Iris pigment epithelial cell (primary cell): ENCODE results near the gene TBX19.
"Not testable (repeated sequence)": the region's sequence is repeated elsewhere in the genome, so short reads cannot be mapped to it uniquely, and the experiment has no call there.

Experiments
- DNase-seq: peaks from one replicate; pipeline ENCODE4 v3.0.0-alpha.2; 2011; ENCODE audit warnings: low read depth

Gene TBX19

DNA sequence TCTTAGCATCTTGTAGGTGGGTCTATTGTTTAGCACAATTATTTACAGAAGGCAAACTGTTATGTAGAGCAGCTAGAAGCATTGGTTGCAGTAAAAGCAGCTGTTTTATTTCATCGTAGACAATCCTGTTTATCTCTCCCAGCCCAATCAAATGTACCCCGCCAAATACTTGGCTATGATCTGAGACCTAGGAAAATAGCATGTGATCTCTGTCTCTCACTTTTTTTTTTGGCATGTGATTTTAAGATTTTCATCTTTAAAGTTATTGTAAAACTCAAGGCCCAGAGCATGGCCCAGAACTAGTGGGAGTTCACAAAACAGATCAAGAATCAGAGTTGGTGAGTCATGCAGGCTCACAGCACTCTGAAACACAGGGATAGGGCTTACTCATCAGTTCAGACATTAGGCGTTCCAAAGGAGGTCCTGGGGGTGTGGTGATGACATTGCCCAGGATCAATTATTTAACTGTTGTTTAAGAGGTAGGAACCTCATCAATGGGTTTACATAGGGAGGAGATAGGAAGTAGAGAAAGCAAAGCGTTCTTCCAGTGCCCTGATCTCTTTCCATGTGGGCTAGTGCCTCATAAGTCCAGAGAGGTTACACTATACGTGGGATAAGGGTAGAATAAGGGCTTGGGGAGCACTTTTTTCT, 40.2 kb downstream of the TBX19 start:
- peak; percentile 91 for DNase-seq

DNA sequence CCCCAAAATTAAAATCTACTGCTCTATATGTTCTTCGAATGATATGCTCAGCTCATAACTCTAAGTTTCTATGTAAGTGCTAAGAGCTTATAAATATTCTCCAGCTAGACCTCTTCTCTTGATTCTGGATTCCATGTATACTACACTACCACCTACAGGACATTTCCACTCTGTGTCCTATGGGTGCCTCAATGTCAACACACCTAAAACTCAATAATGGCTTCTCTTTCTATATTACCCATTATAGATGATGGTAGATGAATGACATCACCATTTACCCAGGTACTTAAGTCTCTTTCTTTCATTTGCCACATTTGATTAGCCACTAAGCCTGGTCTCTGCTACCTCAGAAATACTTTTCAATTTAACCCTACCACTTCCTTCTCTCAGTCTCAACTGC, 41.3 kb downstream of the TBX19 start:
- peak; percentile 40 for DNase-seq

DNA sequence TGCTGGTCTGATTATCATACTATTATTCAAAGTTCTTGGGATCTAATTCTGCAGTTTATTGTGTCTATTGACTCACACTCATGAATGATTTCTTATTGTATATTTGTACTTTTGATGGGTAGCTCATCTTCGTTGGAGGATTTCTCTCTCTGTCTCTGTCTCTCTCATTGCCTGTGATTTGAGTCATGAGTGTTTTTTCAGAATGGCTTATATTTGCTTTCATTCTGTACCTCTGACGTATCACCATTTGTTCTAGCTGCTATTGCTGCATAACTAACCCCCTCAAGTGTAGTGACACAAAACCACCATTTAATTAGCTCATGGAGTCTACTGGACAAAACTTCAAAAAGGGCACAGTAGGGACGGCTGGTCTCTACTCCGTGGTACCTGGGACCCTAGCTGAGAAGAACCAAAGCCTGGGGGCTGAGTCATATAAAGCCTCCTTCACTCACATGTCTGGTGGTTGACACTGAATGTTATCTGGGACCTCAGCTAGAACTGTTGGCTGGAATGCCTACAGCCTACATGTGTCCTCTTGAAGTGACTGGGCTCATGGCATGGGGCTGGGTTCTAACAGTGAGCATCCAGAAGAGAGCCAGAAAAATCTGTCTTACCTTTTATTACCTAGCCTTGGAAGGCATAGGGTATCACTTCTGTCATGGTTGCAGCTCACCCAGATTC, 44.2 kb downstream of the TBX19 start:
- DNase-seq = no peak

DNA sequence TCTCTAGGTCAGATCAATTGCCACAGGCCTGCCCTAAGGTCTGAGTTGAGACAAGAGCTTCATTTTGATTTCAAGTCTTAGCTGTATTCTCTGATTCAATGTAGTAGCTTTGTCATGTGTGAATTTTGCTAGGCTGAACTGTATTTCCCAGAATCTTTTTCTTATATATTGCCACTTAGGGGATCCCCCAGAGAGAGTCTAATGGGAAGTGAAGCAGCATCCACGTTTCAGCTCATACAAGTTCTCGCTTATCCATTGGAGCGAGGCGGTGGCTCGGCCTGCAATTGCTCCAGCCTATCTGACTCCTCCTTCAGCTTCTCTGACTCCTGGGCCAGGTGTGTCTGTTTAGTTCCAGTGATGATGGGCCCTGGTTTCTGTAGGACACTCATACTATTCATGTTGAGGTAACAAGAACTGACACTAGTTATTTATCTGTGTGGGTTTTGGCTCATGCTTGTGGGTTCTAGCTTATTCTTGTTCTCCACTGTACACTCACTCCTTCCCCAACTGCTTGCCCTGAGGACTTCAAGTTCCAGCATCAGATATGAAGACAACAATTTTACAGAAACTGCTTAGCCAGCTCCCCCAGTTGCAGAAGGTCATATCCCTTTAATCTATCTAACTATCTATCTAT, 48.2 kb downstream of the TBX19 start:
- no peak for DNase-seq

DNA sequence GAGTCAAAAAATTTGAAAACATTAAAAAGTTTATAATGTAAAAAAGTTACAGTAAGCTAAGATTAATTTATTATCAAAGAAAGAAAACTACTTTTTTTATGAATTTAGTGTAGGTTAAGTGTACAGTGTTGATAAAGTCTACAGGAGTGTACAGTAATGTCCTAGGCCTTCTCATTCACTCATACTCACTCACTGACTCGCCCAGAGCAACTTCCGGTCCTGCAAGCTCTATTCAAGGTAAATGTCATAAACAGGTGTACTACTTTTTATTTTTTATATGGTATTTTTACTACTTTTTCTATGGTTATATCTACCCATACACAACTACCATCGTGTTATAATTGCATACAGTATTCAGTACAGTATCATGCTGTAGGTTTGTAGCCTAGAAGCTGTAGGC, 49.6 kb downstream of the TBX19 start:
- DNase-seq = no peak

DNA sequence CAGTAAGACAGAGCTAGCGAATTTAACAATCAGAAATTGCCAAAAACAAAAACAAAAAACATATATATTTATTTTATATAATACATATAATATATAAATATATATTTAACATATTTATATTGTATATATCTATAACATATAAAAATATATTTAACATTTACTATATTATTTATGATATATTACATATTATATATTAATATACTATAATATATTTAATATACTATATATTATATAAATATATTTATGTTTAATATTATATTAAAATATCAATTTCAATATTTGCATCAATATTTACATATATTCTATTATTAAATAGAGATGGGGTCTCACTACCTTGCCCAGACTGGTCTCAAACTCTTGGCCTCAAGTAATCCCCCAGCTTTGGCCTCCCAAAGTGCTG, 50.9 kb downstream of the TBX19 start:
- DNase-seq = no peak

DNA sequence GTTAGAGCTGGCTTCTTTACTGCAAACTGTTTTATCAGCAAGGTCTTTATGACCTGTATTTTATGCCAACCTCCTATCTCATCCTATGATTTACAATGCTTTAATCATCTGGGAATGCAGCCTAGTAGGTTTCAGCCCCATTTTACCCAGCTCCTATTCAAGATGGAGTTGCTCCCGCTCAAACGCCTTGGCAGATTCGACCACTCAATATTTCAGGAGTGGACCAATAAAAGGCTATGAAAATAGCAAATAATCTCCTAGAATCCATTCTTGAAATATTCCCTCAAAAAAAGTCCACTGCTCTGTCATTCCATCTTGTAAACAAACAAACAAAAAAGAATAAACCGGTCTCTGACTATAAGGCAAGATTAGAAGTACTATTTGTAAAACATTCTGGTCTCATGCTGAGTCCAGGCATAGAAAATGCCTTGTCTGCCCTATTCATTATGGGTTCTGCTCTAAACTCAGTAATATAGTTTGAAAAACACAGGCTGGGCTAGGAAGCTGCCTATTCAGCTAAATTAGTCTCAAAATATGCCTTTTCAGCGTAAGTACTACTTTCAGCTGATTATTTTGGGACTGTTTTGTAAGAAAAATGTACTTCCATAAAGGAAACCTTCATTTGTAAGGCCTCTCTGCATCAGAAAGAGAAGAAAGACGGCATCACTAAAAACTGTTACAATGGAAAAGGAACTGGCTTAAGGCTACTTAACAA, 53.0 kb downstream of the TBX19 start:
- no peak for DNase-seq

DNA sequence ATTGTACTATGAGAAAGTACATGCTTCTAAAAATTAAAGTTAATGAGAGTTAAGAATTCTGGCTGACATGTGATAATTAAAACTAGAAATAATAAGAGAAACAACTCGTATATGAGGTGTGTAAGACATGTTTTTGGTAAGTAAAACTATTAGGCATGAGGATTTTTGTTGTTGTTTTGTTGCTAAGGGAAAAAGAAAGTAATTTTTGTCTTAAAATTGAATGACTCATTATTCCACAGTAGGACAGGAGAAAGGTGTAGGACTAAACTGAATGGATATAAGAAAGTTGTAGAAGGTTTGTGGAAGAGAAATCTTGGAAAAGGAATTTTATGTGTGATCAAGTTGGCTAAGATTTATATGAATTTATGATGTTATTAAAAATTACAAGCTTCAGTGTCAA, 54.8 kb downstream of the TBX19 start:
- no peak for DNase-seq

DNA sequence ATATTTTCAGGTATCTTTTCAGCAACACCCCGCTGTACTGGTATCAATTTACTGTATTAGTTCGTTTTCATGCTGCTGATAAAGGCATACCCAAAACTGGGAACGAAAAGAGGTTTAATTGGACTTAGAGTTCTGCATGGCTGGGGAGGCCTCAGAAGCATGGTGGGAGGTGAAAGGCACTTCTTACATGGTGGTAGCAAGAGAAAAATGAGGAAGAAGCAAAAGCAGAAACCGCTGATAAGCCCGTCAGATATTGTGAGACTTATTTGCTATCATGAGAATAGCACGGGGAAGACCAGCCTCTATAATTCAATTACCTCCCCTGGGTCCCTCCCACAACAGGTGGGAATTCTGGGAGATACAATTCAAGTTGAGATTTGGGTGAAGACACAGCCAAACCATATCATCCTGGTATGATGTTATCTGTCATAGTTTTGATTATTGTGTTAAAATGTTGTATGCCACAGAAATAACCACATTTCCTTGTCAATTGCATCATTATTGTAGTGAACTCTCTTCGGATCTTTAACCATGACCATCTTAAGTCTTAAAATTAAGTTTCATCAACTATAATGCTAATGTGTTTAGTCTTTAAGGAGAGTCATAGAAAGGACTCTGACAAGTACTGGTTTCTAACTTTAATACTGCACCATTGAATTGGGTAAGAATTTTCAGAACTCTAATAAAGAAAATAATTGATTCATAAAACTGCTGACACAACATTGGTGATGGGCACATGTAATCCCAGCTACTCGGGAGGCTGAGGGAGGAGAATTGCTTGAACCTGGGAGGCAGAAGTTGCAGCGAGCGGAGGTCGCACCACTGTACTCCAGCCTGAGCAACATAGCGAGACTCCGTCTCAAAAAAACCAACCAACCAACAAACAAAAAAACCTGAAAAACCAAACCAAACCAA, 58.2 kb downstream of the TBX19 start:
- no peak for DNase-seq

DNA sequence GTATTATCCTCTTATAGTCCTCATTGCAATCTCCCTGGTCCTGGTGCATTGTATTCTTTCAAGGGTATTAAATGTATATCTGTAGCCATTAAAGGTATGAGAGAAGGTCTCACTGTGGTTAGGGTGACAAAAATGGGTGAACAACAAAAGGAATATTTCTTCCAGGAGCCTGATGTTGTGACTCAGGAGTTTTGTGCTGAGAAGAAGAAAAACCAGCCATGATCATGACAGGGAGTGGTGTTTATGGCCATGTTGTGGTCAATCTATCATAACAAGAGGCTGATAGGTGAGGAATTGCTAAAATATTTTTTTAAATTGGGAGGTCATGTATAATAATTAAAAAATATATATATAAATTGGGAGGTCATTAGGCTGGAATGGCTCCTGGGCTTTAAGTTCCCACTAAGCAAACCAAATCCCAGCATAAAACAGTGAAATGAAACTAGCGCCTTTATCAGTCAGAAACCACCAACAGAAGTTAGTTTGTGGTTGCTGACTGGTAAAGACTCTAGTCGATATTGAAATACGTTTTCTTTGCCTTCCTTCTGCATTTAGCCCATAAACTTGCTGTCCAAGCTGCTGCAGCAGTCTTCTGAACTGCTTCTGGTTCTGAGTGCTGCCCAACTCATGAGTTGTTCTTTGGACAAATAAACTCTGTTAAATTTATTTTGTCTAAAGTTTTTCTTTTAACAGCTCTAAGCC, 60.3 kb downstream of the TBX19 start:
- DNase-seq = no peak

DNA sequence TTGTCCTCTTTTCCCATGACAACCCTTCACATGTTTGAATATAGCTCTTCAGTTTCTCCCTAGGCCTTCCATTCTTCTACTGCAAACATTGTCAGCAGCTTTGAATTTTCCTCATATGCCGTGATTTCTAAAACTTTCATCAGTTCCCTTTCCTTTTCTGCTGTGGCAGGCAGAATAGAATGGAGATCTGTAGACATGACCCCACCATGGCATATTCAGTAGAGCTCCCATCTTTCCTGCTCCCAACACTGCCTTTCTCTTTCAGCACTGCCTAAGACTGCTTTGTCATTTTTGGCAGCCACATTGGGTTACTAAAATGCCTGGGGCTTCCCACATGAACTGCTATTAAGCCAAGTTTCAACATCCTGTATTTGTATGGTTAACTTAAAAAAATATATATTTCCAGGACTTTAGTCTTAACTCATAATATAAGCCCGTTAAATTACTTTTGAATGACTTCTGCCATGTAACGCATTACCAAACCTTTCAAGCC, 60.9 kb downstream of the TBX19 start:
- peak; percentile 73 for DNase-seq

DNA sequence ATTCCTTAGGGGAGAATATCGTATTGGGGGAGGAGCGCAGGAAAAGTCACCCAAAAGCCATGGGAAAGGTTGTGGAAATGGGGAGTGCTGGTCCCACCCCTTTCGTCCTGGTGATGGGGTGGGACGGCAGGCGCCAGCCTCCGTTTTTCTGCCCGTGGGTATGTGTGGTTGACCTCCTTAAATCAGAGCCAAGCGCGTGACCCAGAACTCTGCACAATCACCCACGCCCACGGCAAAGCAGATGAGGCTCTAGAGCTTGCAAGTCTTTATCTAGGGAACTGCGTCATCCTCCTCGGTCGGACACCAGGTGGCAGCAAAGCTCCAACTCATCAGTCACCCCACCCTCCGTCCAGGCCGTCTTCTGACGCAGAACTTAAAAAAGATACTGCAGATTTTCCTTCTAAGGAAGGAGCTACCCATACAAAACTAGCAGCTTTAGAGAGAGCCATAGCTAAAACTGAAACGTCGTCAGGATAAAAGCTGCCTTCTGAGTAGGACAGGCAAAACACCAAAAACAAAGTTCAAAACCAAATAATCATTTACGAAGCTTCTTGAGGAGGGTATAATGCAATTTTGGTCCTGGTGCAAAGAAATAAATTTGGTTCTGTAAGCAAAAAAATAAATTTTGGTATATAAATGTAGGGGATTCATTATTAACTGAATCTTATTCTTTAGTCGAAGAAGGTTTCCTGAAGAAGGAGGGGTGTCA, 62.0 kb downstream of the TBX19 start:
- peak; percentile 92 for DNase-seq

DNA sequence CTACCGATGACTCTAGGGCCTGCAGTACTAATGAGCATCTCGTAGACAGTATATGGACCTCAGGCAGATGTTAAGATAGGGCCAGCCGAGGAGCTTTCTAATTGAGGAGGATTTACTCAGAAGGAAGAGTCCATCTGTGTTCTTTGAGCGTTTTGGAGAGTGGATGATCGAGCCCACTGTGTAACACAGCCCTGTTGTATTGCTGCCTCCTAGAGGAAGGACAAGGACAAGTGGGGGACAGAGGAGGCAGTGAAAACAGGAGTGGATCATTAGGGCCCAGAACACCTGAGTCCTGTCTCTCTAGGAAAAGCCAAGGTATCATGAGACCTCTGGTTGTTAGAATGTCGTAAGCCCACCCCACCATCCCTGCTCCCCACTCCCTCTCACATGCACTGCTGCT, 62.9 kb downstream of the TBX19 start:
- DNase-seq = no peak

DNA sequence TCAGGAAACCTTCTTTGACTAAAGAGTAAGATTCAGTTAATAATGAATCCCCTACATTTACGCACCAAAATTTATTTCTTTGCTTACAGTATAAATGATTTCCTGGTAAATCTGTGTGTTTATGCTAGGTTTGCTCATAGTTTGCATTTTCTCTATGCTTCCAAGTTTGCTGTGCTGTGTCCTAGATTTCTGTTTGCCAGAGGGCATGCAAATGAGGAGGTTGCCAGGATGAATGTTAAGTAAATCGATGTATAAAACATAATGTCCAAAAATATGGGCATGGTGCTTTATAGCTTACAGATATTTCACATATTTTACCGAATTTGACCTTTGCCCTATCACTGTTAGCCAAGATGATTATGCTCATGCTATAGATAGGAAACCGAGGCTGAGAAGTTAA, 63.8 kb downstream of the TBX19 start:
- DNase-seq = no peak

DNA sequence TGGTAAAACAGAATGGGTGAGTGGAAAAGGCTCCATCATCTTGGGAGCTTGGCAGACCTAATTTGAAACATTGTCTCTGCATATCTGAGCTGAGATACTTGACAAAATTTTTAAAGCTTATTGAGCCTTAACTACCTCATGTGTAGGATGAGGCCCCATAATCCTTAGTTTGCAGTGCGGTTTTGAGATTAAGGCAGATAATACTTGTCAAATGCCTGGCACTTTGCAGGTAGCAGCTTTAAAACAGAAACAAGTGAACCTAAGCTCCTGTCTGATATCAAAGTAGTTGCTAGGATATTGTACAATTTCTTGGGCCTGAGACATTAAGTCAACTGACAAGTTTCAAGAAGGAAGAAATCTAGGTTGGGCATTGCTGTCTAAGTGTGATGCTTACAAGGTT, 65.3 kb downstream of the TBX19 start:
- DNase-seq = no peak

DNA sequence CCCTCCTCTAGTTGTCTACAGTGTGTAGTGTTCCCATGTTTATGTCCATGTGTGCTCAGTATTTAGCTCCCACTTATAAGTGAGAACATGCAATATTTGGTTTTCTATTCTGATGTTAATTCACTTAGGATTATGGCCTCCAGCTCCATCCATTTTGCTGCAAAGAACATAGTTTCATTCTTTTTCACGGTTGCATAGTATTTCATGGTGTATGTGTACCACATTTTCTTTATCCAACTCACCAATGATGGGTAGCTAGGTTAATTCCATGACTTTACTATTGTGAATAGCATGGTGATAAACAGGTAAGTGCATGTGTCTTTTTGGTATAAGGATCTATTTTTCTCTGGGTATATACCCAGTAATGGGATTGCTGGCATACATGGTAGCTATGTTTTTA, 67.0 kb downstream of the TBX19 start:
- DNase-seq = no peak

DNA sequence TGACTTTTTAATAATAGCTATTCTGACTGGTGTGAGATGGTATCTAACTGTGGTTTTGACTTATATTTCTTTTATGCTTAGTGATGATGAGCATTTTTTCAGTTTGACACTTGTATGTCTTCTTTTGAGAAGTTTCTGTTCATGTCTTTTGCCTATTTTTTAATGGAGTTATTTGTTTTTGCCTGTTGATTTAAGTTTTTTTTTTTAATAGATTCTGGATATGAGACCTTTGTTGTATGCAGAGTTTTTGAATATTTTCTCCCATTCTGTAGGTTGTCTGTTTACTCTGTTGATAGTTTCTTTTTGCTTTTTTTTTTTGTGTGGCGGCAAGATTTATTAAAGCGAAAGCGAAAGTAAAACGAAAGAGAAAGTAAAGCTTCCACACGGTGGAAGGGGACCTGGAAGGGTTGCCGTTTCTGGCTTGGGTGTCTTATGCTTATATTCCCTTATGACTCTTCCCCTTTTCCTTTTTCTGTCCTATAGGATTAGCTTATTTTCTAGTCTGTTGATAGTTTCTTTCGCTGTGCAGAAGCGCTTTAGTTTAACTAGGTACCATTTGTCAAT, 67.6 kb downstream of the TBX19 start:
- no peak for DNase-seq

DNA sequence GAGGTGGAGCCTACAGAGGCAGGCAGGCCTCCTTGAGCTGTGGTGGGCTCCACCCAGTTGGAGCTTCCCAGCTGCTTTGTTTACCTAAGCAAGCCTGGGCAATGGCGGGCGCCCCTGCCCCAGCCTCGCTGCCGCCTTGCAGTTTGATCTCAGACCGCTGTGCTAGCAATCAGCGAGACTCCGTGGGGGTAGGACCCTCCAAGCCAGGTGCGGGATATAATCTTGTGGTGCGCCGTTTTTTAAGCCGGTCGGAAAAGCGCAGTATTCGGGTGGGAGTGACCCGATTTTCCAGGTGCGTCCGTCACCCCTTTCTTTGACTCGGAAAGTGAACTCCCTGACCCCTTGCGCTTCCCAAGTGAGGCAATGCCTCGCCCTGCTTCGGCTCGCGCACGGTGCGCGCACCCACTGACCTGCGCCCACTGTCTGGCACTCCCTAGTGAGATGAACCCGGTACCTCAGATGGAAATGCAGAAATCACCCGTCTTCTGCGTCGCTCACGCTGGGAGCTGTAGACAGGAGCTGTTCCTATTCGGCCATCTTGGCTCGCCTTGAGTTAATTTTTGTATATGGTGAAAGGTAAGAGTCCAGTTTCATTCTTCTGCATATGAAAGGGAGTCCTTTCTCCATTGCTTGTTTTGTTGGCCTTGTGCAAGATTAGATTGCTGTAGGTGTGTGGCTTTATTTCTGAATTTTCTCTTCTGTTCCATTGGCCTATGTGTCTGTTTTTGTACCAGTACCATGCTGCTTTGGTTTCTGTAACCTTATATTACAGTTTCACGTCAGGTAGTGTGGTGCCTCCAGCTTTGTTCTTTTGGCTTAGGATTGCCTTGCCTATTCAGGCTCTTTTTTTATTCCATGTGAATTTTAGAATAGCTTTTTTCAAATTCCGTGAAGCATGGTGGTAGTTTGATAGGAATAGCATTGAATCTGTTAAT, 73.9 kb downstream of the TBX19 start:
- not testable (repeated sequence) for DNase-seq
